Astrocyte of the hippocampus (primary cell): ENCODE measurements around the gene WDR49.
"Not testable (repeated sequence)": the region's sequence is repeated elsewhere in the genome, so short reads cannot be mapped to it uniquely, and the experiment has no call there.

ENCODE experiments used
- DNase-seq: peaks from one replicate; pipeline ENCODE4 v3.0.0; 2011; ENCODE audit warnings: low read depth, low spot score

Gene WDR49

DNA sequence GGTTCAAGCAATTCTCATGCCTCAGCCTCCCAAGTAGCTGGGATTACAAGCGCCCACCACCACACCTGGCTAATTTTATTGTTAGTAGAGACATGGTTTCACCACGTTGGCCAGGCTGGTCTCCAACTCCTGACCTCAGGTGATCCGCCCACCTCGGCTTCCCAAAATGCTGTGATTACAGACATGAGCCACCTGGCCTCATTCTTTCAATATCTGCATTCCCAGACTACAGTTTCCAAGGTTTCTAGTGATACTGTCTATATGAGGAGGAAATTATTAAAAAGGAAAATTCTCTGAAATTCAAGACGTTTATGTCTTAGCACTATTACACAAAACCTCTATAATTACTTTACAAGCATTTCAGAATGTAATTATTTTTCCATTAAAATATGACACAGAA lies 39.5 kb downstream of the WDR49 start:
- not testable (repeated sequence) for DNase-seq

DNA sequence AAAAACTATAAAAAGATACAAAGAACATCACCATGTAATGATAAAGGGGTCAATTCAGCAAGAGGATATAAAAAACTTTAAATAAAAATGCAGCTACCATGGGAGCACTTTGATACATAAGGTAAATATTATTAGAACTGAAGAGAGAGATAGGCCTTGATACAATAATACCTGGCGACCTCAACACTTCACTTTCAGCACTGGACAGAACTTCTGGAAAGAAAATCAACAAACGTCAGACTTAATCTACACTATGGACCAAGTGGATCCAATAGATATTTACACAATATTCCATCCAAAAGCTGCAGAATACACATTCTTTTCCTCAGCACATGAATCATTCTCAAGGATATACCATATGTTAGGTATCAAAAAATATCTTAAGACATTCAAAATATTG lies 42.0 kb downstream of the WDR49 start:
- DNase-seq, result no peak

- no peak for DNase-seq
Observed at GRCh38 chr3:167609156-167609555, 44.6 kb downstream of the WDR49 start.

DNA sequence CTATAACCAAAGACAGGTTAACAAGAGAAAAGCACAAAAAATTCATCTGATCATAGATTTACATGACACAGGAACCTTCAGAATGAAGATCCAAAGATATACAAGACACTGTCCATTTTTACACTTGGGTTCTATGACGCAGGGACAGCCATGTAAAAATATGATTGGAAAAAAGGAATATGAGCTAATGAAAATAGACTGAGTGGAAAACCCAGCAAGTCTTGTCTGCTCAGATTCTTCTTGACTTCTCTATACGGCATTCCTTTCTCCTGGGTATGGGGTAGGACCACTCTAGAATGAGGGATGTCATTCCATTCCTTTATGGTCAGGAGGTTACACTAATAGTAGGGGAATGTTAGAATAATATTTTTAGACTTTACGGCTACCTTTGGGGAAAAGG lies 46.9 kb downstream of the WDR49 start:
- DNase-seq, result no peak

DNA sequence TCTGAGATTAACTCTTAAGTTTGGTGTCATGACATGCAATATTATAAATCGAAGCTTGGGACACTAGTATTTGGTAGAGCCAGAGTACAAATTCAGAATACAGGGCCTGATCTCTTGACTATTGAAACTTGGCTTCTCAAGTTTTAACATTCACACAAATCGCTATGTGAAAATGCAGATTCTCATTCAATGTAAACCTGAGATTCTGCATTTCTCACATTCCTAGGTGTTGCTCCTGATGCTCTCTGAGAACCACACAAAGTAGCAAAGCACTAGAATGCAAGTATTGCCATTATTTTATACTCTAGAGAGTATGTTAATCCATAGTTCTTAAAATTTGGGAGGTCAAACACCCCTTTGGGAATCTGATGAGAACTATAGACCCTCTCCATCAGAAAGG lies 47.9 kb downstream of the WDR49 start:
- no peak for DNase-seq

DNA sequence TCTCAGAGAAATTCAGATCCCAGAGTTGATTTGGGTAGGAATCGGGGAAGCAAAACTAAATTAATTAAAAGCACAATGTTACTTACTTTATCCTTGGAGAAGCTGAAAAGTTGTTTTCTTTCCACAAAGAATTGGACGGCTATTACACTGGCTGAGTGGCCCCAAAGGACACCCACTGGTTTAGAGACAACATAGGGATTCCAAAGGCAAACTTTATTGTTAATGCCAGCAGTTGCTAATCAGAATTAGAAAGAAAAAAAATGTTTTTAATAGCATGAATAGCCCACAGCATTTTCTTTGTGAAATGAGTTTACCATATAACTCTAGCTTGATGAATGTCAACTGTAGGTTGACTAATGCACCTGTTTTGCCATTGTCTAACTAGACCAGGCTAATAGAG lies 51.7 kb downstream of the WDR49 start:
- no peak for DNase-seq

DNA sequence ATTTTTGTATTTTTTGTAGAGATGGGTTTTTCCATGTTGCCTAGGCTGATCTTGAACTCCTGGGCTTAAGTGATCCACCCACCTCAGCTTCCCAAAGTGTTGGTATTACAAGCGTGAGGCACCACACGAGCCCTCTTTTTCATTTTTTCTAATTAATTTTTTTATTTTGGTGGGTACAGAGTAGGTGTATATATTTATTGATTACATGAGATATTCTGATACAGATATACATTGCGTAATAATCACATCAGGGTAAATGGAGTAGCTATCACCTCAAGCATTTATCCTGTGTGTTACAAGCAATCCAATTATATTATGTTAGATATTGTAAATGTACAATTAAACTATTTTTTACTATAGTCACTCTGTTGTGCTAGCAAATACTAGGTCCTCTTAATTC lies 66.1 kb downstream of the WDR49 start:
- DNase-seq, result no peak

GRCh38 chr3:167575000-167575600 lies 78.6 kb downstream of the WDR49 start:
- DNase-seq, result peak; percentile 10

GRCh38 chr3:167572991-167573390 lies 80.8 kb downstream of the WDR49 start:
- no peak for DNase-seq

DNA sequence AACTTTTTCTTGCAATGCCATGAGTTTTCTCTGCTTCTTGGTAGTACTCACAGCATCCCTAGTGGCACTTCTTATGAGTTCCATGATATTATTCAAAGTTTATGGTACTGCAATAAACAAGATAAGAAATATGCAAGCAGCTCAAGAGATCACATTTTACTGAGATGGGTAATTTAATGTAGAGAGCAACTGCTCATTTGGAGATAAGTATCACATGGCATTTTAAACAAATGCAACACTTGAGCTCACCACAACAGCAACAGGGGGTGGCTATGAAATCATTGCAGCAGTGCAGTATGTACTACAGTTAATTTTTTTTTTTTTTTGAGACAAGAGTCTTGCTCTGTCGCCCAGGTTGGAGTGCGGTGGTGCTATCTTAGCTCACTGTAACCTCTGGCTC lies 85.1 kb downstream of the WDR49 start:
- DNase-seq, result no peak

DNA sequence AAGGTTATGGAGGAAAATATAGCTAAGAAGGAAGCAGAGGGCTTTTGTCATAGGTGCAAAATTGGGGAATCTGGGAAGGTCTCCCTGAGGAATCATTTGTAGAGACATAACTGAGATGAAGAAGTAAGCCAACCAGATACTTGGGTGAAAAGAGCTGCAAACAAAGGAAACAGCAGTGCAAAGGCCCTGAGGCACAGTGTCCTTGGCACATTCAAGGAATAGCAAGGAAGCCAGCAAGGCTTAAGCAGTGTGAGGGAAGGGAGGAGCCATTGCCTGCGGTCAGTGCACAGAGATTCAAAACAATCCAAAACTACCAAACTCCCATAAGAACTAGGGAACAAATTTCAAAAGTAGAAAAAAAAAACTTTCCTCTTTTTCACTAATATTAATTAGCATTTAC lies 88.3 kb downstream of the WDR49 start:
- DNase-seq, result no peak

GRCh38 chr3:167564612-167565011 lies 89.1 kb downstream of the WDR49 start:
- no peak for DNase-seq

- DNase-seq, result no peak
Observed at GRCh38 chr3:167559924-167560323, 93.8 kb downstream of the WDR49 start.

DNA sequence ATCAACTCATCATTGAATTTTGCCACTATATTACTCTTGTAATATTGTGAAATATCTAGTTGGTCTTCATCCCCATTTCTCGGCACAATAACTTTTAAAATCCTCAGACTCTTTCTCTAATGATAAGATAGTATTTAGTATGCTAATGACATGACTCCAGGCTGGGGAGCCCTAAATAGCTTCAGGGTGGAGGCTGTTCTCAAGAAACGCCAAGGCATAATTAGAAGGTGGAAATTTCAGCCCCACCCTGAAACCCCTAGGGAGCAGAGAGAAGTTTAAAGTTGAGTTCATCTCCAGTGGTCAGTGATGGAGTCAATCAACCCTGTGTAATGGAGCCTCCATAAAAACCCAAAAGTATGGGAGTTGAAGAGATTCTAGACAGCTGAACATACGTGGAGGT lies 98.8 kb downstream of the WDR49 start:
- no peak for DNase-seq

DNA sequence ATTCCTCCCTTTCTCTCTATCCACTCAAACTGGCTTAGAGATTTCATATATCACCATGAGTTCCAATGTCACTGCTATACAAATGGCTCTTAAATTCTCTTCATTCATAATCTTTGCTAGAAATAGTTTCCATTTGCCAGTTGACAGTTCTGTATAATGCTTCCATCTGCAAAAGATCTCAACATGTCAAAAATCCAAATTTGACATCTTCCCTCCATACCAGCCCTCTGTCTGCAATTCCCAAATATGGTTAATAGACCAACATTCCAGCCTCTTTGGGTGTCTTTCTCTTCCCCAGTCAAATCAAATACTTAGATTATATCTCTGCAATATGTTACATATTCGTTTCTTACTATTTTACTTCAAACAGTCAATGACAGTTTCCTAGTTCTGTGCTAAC lies 115.7 kb downstream of the WDR49 start:
- DNase-seq, result no peak

DNA sequence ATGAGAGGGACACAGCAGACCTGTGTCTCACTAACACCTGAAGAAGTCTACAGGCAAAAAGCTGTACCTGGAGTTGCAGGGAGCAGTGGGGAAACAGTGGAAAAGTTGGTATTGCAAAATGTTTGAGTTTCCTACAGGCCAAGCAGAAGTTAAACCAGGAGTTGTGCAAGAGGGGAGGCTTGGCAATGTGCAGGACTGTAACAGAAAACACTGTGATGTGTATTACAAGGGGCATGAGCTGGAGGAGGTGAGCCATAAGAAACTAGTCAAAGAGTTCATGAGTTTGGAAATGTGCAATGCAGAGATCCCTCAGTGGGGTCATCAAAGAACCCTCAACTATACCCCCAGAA lies 132.8 kb downstream of the WDR49 start:
- no peak for DNase-seq

- DNase-seq, result no peak
Observed at GRCh38 chr3:167520266-167521005, 133.3 kb downstream of the WDR49 start.

GRCh38 chr3:167507954-167508353 lies 145.8 kb downstream of the WDR49 start:
- no peak for DNase-seq

GRCh38 chr3:167502401-167502800 lies 151.3 kb downstream of the WDR49 start:
- no peak for DNase-seq

GRCh38 chr3:167501941-167502340 lies 151.8 kb downstream of the WDR49 start:
- no peak for DNase-seq

GRCh38 chr3:167497903-167498302 lies 155.8 kb downstream of the WDR49 start:
- DNase-seq, result no peak

DNA sequence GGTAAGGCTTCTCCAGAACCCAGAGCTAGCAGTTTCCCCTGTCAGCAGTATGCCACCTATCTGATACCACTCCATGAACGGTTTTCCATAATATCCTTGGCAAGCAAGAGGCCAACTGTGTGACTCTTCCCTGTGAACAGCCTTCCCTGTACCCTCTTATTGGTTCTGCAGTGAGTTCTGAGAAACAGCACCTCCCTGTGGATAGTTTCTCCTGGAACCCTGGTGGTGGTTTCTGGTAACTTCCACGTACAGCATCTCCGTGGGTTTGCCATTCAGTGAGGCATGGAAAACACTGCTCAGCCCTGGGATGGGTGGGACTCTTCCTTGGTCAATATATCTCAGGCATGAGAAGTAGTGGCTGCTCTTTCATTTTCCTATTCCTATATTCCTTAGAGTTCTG lies 160.5 kb downstream of the WDR49 start:
- DNase-seq, result no peak

DNA sequence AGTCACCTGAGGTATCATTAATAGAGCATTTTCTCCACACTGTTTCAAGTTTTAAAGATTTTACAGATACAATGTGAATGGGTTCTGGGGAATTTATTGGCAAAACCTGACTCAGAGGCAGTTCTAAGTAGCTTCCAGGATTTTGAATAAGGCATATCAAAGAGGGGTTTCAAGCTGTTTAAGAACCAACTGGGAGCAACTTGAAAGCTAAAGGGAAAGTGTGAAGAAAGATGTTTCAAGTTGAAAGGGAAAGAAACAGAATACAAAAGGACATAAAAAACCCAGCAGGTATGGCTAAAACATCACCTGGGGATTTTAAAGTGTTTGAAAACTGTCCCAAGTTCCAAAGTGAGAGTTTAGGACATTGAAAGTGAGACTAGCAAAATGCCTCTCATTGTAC lies 162.1 kb downstream of the WDR49 start:
- no peak for DNase-seq

DNA sequence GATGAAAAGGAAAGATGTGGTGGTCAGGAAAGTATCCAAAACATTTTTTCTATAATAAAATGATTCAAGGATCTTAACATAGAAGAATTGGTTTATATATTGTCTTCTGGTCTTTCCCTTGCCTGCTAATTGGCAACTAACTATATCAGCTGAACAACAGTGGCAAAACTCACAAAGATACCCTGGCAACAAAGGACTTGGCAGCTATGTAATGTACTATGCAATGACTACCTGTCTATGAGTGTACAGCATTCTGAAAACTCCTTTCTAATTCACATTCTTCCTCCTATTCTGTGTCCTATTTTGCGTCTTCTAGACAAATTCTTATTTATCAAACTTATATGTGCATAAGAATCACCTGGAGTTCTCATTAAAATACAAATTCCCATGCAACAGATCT lies 164.2 kb downstream of the WDR49 start:
- peak; percentile 3 for DNase-seq
